Measurements from ENCODE around the gene RANBP1.

- peak; percentile 80 for TF ChIP-seq POLR2AphosphoS5 (IDR thresholded peaks at IDR 0.05; ENCODE audit: low read depth)
- TF ChIP-seq CTCF (IDR thresholded peaks at IDR 0.05; ENCODE audit: insufficient read depth, low read length), result no peak
- TF ChIP-seq SPI1 (IDR thresholded peaks at IDR 0.05; ENCODE audit: borderline replicate concordance, low read depth), result no peak
Measured at GRCh38 chr22:20109411-20110358, 6.2 kb upstream of the RANBP1 start.
